OCI-M1 (cell line): ENCODE results near the gene ELAVL1.
A peak's percentile ranks its signal among the peaks of the same experiment; 100 is the strongest.

ENCODE experiments used
- DNase-seq: peaks from one replicate; lab custom pipeline; 2025; lab: John Stamatoyannopoulos, UW

The ELAVL1 gene

DNA sequence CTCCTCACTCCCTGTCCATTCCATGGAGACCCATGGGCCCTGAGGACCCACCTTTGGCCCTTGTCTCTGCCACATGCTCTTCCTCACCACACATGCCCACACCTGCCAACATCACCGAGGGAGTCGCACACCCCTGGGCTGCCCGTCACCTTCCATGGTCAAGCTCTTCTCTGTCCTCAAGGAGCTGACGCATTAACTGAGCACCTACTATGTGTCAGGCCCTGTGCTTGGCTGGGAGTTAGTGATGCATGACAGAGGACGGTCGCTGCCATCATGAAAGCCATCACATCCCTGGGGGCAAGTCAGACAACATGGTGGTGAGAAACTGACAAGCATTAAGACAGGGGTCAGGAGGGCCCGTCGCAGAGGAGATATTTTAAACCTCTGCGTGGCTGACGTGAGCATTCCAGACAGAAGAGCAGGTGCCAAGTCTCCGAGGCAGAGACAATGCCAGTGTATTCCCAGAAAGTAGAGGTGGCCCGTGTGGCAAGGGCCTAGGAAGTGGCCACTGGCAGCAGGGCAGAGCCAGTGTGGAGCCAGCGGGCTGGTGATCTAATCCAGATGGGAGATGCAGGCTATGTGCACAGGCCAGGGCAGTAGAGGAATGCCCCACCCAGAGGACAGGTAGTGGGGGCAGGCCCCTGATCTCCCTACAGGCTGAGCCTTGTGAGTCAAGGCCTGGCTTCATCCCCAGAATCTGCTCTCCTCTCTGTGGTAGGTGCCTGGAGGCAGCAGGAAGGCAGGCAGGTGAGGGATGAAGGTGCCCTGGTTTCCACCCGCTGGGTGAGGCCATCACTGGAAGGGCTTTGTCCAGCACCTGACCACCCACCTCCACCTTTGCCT lies 21.2 kb downstream of the ELAVL1 start:
- DNase-seq = no peak

DNA sequence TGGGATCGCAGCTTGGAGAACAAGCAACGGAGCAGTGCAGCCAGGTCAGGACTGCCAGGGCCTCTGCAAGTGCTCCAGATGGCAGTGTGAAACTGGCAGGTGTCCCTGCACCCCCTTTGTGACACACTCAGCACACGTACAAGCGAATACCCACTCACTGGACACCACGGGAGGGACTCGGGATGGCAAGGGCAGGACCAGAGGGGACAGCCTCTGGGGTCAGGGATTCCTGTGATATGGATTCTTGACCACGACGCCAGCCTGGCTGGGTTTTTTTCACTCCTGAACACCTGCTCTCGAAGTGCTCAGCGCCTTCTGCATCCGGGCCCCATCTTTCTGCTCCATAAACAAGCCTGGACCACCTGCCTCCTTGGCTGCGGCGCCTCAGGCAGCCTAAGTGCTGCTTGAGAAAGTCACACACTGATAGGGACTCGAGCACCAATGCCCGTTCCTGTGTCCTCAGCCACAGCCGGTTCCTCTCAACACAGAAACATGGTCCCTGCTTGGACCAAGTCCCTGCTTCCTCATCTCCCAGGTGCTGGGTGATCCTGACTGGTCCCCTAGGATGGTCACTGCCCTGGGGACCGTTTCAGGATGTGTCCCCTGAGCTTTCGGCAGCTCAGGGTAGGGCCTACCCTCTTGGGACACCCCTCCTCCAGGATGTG lies 22.0 kb downstream of the ELAVL1 start:
- no peak for DNase-seq

DNA sequence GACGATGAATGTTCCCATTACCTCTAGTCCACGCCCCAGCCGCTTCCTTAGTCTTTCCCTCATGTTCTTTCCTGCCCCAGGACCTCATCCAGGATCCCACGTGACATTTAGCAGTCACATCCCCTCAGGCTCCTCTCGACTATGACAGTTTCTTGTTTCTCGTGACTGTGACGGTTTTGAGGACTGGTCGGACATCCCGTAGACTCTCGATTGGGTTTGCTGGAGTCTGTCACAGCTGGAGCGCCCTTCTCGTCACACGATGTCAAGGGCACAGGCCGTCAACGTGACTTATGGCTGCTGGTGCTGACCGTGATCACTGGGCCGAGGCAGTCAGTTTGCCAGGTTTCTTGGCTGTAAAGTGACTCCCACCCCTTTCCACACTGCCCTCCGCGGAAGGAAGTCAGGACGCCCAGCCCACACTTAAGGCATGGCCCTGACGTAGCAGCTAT lies 22.8 kb downstream of the ELAVL1 start:
- no peak for DNase-seq

DNA sequence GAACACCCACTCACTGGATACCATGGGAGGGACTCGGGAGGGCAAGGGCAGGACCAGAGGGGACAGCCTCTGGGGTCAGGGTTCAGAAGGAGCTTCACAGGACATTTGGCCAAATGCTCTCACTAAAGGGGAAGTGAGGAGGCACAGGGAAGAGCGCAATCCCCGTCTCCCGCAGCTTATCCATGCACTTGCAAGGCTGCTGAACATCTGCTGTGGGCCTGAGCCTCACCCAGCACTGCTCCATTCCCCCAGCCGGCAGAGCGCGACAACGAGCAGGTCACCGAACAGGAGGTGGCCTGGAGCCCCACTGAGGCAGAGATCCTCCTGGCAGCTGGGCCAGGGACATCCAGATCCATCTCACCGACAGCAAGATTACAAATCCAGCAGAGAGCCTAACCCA lies 23.3 kb downstream of the ELAVL1 start:
- DNase-seq = no peak

DNA sequence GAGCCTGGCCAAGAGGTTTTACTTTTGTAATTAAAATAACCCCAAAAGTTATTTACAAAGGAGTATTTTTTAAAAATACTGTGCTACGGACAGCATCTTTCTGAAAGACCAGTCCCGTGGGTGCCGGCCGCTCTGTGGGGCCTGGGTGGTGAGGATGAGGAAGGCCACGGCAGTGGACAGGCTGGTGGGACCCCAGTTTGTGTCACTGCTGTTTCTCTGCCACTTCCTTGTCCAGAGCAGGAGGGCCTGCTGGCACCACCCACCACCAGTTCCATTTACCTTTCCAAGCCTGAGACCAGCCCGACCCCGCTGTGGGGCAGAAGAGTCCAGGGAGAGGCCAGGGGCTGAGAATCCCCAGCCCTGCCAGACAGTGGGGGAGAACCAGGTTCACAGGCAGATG lies 23.8 kb downstream of the ELAVL1 start:
- no peak for DNase-seq

DNA sequence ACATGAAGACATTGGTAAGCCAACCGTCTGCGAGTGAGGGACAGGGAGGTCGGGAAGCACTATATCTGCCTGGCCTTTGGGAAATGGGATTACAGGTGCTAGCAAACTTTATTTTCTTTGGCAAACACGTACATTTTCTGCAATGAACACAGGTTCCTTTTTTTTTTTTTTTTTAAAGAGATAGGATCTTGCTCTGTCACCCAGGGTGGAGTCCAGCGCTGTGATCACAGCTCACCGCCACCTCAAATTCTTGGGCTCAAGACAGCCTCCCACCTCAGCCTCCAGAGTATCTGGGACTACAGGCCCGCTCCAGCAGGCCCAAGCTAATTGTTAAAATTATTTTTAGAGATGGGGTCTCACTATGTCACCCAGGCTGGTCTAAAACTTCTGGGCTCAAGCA lies 24.2 kb downstream of the ELAVL1 start:
- DNase-seq = no peak

DNA sequence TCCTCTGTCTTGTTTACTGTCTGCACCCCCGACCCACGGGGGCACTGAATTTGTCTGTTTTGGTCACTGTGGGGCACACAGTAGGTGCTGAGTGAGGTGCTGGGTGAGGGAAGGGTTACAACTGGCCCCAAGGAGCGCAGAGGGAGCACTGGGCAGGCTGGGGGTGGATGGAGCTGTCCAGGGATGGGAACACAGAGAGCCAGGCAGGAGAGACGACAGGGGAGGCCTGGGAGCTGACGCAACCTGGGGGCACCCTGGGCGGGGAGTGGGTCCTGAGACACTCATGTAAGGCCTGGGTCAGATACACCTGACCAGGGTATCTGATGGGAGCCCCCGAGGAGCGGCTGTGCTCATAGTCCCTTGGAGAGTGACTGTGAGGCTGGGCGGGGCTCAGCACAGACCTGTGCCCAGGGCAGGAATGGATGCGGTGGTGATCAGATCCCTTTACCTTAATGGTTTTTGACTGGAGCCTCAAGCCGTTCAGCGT lies 24.8 kb downstream of the ELAVL1 start:
- DNase-seq = no peak

DNA sequence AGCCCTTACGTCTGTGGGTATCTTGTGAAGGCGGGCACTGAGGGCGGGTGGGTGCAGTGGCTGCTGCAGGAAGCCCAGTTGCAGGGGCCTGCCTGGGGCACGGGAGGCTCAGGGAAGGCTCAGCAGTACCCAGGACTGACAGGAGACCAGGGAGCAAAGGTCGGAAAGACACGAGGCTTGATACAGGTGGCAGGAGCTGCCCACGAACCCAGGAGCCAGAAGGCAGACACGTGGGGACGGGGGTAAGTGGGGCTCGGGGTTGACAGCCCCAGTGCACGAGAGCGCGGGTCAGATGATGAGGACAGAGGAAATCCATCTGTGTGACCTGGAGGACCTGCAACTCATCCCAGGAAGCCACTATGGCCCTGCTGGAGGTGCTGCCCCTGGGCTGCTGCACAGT lies 25.3 kb downstream of the ELAVL1 start:
- no peak for DNase-seq

DNA sequence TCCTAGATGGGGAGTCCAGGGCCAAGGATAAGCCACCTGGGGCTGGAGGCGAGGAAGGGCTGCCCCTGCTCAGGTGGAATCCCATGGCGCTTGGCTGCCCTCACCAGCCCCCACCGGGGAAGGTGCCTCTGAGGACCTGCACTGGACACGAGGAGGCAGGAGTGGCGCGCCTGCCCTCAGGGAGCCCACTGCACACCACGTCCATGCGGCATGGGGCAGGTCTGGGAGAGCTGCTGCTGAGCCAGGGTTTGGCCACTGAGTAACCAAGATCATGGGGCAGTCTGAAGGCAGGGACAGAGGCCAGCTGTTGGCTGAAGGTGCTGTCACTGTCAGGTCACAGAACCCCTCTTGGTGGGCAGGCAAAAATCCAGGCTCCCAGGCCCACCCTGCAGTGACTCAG lies 25.9 kb downstream of the ELAVL1 start:
- DNase-seq = no peak

DNA sequence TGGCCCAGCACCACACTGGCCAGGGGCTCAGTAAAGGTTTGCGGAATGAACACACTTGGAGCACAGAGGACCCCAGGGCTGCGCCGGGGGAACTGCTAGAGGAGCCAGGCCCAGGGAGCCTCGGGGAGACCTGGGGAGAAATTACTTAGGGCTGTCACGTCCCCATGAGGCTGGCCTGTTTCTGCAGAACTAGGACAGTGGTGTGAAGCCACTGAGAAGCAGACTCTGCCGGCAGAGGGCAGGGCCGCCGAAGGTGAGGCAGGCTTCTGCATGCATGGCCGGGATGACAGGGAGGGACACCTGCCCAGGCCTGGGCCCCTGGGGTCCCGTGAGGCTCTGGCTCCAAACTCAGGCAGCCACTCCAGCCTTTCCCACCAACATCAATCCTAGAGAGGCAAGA lies 26.4 kb downstream of the ELAVL1 start:
- no peak for DNase-seq

DNA sequence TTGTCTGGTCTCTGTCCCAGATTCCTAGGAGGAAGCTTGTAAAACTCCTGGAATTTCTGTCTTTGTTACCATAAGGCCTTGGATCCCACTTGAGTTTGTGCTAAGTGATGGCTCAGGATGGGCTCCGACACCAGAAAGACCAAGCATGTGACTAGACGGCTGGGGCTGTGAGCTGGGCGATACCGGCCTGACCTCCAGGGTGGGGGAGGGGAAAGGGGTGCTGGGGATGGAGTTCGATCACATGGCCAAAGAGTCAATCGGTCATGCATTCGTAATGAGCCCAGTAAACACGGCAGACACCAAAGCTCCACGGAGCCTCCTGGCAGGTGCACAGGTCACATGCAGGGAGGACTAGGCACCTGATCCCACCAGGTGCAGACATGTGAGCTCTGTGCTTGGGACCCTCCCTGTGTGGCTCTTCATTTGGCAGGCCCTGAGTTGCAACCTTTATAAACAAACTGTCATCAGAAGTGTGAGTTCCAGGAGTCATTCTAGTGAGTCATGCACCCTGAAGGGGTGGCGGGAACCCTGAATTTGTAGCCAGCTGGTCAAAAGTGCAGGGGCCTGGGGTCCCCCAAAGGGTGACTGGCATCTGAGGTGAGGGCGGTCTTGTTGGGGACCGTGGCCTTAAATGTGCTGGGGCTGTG lies 27.1 kb downstream of the ELAVL1 start:
- DNase-seq = no peak

DNA sequence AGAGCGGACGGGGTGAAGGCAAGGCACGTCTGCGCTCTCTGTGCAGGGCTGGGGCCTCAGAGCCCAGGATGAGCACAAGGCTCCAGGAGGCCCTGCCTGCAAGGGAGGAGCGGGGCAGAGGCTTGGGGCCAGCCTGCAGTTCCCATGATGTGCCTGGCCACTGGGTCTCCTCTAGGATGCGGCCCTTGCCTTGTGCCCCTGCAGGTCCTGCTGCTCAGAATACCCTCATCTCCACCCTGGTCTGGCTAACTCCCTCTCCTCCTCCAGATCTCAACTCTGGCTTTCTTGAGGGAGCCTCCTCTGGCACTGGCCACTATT lies 27.8 kb downstream of the ELAVL1 start:
- DNase-seq = no peak

DNA sequence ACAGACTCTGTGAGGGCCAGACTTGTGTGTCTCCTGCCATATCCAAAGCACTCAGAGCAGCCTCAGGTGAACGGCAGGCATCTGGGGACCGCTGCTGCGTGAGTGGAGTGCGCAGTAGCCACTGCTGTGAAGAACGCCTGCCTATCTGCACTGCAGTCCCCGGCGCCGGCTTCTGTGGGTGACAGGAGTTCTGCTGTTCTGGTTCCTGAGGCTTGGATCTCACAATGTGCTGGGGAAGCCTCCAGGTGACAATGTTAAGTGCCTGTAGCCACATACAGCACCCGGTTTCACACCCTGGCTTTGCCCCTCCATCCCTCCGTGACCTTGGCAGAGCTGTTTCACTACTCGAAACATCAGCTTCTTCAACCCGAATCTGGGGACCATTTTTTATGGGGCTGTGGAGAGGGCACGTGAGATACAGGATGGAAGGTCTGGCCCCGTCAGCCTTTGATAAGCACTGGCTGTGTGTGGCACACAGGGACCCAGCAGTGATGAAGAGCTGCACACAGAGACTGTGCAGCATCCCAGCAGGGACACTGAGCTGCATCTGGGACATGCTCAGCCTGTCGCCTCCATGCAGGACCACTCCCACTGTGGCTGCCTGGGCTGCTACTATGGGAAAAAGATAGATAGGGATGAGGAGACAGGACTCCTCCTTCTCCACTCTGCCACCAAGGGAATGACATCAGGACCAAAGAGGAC lies 28.3 kb downstream of the ELAVL1 start:
- no peak for DNase-seq

DNA sequence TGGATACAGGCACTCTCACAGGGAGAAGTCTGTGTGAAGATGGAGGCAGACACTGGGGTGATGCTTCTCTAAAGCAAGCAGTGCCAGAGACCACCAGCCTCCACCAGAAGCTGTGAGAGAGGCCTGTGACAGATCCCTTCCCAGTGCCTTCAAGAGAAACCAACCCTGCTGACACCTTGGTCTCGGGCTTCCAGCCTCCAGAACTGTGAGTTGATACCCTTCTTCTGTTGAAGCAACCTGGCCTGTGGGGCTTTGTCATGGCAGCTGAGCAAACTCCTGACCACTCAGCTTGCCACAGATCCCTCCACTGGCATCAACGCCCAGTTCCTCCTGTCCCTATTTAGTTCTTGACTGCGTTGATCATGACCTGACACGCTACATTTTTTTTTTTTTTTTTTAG lies 29.0 kb downstream of the ELAVL1 start:
- DNase-seq = no peak

DNA sequence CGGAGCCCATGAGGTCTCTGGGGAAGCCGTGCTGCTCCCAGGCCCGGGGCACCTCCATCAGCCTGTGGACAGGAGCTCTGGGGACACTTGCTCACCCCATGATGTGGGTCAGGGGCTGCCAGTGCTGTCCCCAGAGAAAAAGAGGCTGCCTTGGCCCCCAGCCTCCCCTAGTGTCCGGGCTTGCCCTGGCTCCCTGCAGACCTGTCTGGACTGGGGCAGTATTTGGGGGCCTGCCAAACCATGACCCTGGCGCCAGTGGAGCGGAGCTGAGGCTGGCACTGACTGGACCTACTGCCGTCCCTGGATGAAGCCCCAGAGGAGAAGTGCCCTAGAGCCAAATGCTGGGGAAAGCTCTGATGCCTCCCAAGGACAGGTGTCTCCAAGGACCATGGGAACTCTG lies 30.4 kb downstream of the ELAVL1 start:
- no peak for DNase-seq

DNA sequence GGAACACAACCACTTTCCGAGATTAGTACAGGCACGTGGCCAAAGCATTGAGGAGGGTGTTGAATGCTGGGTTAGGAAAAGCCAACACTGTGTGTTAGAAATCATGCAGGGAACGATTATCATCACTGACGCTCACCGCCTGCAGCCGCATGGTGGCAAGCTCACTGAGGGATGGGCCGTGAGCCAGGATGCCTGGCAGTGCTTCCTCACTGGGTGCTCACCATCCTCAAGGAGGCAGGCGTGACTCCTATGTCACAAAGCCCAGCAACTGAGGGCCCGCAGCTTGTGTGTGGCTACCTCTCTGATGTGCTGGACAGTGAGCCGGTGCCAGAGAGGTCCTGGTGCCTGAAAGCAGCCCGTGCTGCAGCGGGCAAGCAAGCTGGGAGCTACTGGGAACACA lies 31.6 kb downstream of the ELAVL1 start:
- no peak for DNase-seq

DNA sequence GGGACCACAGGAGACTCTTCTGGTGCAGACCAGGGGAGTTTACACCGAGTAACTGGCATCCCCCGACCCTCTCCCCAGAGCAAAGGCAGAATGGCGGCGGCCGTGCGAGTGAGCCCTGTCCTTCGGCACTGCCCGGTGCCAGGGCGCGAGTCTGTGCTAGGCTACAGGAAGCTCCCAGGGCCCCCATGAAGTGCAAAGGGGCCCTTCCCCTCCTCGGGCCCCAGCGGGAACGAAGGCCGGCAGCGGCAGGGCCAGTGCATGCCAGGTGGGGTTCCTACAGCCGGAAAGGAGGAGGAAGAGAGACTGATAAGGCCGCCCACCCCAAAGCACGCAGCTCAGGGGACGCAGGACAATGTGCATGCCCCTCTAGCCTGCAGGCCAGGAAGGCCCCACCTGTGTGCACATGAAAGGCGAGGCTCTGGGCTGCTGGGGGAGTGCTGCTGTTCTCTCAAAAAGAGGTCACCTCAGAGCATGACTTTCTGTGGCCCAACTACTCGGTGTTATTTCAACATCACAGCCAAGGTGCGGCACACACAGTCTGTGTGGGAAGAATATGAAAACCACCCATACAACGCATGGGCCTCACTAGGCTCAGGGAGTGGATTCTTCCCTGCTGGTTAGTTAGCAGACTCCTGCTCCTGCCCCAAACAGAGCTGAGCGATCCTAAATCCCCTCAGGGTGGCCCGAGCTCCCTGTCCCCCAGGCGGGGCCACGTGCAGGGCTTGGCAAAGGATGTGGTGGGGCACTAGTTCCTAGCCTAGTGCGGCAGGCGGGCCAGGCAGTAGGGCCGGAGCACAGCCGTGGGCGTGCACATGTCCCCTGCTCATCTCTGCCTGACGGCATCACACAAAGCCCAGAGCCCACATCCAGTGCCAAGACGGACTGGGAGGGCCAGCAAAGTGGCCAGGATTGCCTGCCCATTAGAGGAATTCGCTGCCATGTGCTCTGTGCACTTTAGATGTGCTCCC lies 33.6 kb downstream of the ELAVL1 start:
- no peak for DNase-seq

DNA sequence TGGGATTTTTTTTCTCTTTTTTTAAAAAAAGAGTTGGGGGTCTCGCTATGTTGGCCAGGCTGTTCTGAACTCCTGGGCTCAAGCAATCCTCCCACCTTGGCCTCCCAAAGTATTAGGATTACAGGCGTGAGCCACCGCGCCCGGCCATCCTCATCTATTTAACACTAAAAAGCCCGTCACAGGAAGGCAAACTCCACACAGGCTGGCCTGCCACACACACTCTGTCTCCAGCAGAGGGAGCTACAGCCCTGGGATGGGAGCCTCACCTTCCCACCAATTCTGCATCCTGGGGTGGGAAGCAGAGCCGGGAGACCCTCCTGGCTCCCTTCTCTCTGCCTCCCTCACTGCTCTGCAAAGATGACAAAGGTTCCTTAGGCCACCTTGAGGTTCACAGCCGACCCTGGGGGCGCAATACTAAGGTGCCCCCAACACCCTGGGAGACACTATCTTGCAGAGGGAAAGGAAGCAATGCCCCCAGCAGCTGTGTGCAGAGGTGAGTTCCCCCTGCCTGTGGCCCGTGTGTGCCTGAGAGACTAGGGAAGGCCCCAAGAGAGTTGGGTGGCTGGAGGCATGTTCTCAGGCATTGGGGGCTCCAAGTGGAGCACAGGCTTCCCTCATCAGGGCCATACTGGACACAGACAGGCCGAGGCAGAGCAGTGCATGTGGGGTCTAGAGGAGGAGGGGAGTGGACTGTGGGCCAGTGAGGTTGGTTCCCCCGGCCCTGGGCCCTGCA lies 34.6 kb downstream of the ELAVL1 start:
- DNase-seq = peak; percentile 54

DNA sequence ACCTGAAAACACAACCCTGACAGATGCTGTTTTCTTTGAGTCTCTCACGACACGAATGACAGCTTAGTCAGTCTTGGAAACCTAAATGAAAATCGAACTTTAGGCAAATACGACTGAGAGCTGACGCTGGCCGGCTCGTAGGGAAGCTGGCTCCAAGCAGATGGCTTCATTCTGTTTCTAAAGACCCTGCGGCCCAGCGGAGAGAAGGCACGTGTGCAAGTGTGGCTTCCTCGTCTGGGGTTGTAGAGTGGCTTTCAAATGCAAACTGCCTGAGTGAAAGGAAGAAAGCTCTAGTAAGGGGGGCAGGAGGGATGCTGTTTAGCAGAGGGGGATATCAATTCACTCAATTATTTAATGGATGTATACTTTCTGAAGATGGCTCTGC lies 35.9 kb downstream of the ELAVL1 start:
- no peak for DNase-seq

DNA sequence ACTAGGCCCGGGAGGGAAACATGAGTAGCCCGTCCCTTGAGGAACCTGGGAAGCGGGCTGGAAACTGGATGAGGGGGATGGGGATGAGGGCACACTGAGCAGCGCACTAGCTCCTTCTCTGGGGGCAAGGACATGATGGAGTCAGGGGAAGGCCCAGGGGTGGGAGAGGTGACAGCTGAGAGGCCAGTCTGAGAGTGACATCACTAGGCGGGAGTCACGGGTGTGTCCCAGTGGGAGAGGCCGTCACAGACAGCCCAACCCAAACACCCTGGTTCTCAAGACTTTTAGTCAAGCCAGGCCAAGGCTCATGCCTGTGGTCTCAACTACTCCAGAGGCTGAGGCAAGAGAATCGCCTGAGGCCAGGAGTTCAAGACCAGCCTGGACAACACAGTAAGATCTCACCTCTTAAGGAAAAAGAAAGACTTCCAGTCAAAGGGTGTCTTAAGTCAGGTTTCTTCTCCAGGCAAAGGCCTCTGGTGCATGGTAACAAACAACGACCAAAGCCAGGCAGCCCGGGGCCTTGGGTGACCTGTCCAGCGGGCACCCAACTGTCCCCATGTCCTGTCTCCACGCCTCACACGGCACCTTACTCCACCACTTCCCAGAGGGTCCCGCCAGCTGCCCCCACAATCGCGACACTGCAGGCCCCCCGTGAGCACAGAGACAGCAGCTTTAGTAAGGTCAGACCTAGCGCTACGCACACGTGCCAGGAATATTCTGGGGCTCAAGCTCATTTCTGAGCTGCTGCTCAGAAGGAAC lies 36.5 kb downstream of the ELAVL1 start:
- DNase-seq = no peak
